Natural killer cell treated with Interleukin-12 subunit alpha and Interleukin-12 subunit beta and Interleukin-15 and Interleukin-18, amount 100 ng/mL, for 72 hours (primary cell): ENCODE data around the gene ZNF253. TPM values are rescaled to one million over a fixed set of nuclear protein-coding genes. Genes with fewer than 3 reads are reported as not detected.
"Not testable (repeated sequence)": the region's sequence is repeated elsewhere in the genome, so short reads cannot be mapped to it uniquely, and the experiment has no call there.

Source experiments
- ATAC-seq, 2 donors: fragments of 150-1000 bp; cut with Tn5 transposase in 1 of 2; sonication (Bioruptor Pico), chemical (Tn5 transposase) in 1 of 2; 2 replicates each; pipeline ENCODE4 v1.10.0; 2021
- DNase-seq: peaks from one replicate; pipeline ENCODE4 v3.0.0; 2022; ENCODE audit warnings: low spot score
- H3K27ac Mint-ChIP-seq, 2 donors: 1 replicate in 1 of 2; 2 replicates in 1 of 2; pipeline ENCODE4 v1.8.0; 2022; ENCODE audit warnings: mixed read lengths in 2 of 2, mild to moderate bottlenecking in 1 of 2, moderate library complexity in 1 of 2
- H3K27me3 Mint-ChIP-seq, 2 donors: 1 replicate in 1 of 2; 2 replicates in 1 of 2; pipeline ENCODE4 v1.8.0; 2022; ENCODE audit warnings: mixed read lengths in 2 of 2
- H3K36me3 Mint-ChIP-seq: one replicate; pipeline ENCODE4 v1.8.0; 2022; ENCODE audit warnings: mixed read lengths
- H3K4me1 Mint-ChIP-seq, 2 donors: 1 replicate in 1 of 2; 2 replicates in 1 of 2; pipeline ENCODE4 v1.8.0; 2022; ENCODE audit warnings: low read depth in 2 of 2, mixed read lengths in 2 of 2, mild to moderate bottlenecking in 1 of 2
- H3K4me3 Mint-ChIP-seq: one replicate; pipeline ENCODE4 v1.8.0; 2022; ENCODE audit warnings: mixed read lengths
- H3K9me3 Mint-ChIP-seq: 2 replicates; pipeline ENCODE4 v1.8.0; 2022; ENCODE audit warnings: mixed read lengths
- total RNA-seq, 2 donors: library from RNA; stranded (reverse); gene quantifications; one replicate each; pipeline ENCODE4 v1.2.3, GENCODE V29; 2022

ZNF253 gene
- total RNA-seq, 2 donors from 2014 or later = 13.4 to 13.7 TPM

- no peaks in the 10 kb centered on the region for H3K27me3 Mint-ChIP-seq
- DNase-seq (no peak), ATAC-seq (no peak)
- H3K4me3 Mint-ChIP-seq = no peak overlapping the region
- H3K9me3 Mint-ChIP-seq = no peaks in the 10 kb centered on the region
- H3K27ac Mint-ChIP-seq = no peak overlapping the region
- H3K36me3 Mint-ChIP-seq = peaks cover 14% of the 10 kb centered on the region
- no peaks in the 10 kb centered on the region for H3K4me1 Mint-ChIP-seq
Measured at GRCh38 chr19:19914596-19914995, 48.9 kb downstream of the ZNF253 start.

- not testable (repeated sequence) for H3K27ac Mint-ChIP-seq, H3K4me1 Mint-ChIP-seq, ATAC-seq, H3K27me3 Mint-ChIP-seq, H3K4me3 Mint-ChIP-seq, DNase-seq
- Mint-ChIP-seq H3K36me3 (peaks cover 40% of the 10 kb centered on the region), H3K9me3 (peaks cover 14% of the 10 kb centered on the region)
Measured at GRCh38 chr19:19930417-19930816, 64.7 kb downstream of the ZNF253 start.

GRCh38 chr19:19933432-19934314 lies 68.0 kb downstream of the ZNF253 start:
- H3K27me3 Mint-ChIP-seq, H3K4me1 Mint-ChIP-seq, DNase-seq, H3K27ac Mint-ChIP-seq, ATAC-seq, H3K4me3 Mint-ChIP-seq: not testable (repeated sequence)
- Mint-ChIP-seq H3K36me3 (peaks cover 35% of the 10 kb centered on the region), H3K9me3 (peaks cover 14% of the 10 kb centered on the region)

GRCh38 chr19:19937403-19937802 lies 71.7 kb downstream of the ZNF253 start:
- Mint-ChIP-seq H3K36me3 (peaks cover 38% of the 10 kb centered on the region), H3K4me3 (no peak overlapping the region), H3K9me3 (peaks cover 16% of the 10 kb centered on the region), H3K4me1 (no peaks in the 10 kb centered on the region), H3K27ac (no peak overlapping the region), H3K27me3 (no peaks in the 10 kb centered on the region)
- ATAC-seq (no peak), DNase-seq (no peak)

GRCh38 chr19:19938449-19938848 lies 72.8 kb downstream of the ZNF253 start:
- no peaks in the 10 kb centered on the region for H3K27me3 Mint-ChIP-seq
- peaks cover 11% of the 10 kb centered on the region for H3K9me3 Mint-ChIP-seq

GRCh38 chr19:19943848-19944582 lies 78.3 kb downstream of the ZNF253 start:
- ATAC-seq (no peak), DNase-seq (no peak)
- Mint-ChIP-seq H3K36me3 (peaks cover 18% of the 10 kb centered on the region), H3K27ac (no peak overlapping the region), H3K27me3 (peaks cover 2 to 15% of the 10 kb centered on the region in 2 donors), H3K9me3 (peaks cover 4% of the 10 kb centered on the region), H3K4me3 (no peak overlapping the region), H3K4me1 (no peaks in the 10 kb centered on the region)

More at GRCh38 chr19:19938449-19938848, 72.8 kb downstream of the ZNF253 start:
- Mint-ChIP-seq H3K36me3 (peaks cover 28% of the 10 kb centered on the region), H3K4me1 (no peaks in the 10 kb centered on the region), H3K4me3 (no peak overlapping the region), H3K27ac (no peak overlapping the region)
- no peak for ATAC-seq
- DNase-seq = no peak

Other genes with a start within 250 kb of the ZNF253 start
- gene PBX4, start 247.2 kb upstream of the ZNF253 start, total RNA-seq = 10 to 100 TPM; 26.3 to 80.1 TPM
- 10 to 100 TPM; 33.7 to 35.0 TPM for gene LPAR2, start 237.7 kb upstream of the ZNF253 start, total RNA-seq
- 100 to 1,000 TPM in 1 of 2 donors, 10 to 100 TPM in 1; 87.2 to 112 TPM for gene GMIP, start 222.2 kb upstream of the ZNF253 start, total RNA-seq
- gene ATP13A1, start 202.2 kb upstream of the ZNF253 start, total RNA-seq = 100 to 1,000 TPM in 1 of 2 donors, 10 to 100 TPM in 1; 61.9 to 122 TPM
- 10 to 100 TPM; 45.3 to 53.1 TPM for gene ZNF101, start 197.0 kb upstream of the ZNF253 start, total RNA-seq
- gene ZNF14, start 132.8 kb upstream of the ZNF253 start, total RNA-seq = 1 to 10 TPM; 5.4 to 6.7 TPM
- gene ZNF506, start 44.1 kb upstream of the ZNF253 start, total RNA-seq = 10 to 100 TPM; 21.1 to 37.9 TPM
- gene ZNF93, start 35.1 kb downstream of the ZNF253 start, total RNA-seq = 1 to 10 TPM; 5.2 to 9.3 TPM
- gene ZNF682, start 173.6 kb downstream of the ZNF253 start, total RNA-seq = 10 to 100 TPM; 15.7 to 22.6 TPM
- 10 to 100 TPM in 1 of 2 donors, 1 to 10 TPM in 1; 7.9 to 12.2 TPM for gene ZNF90, start 212.1 kb downstream of the ZNF253 start, total RNA-seq